Caki2 (cell line): ENCODE measurements around the gene MMP24OS. TPM values are rescaled to one million over a fixed set of nuclear protein-coding genes. Genes with fewer than 3 reads are reported as not detected.

ENCODE experiments used
- DNase-seq: peaks from one replicate; pipeline ENCODE4 v3.0.0-alpha.2; 2015; ENCODE audit warnings: low read depth
- in situ Hi-C: cut with HindIII; loops from 2 replicates; pipeline ENCODE4 v1.10.0; 2016; ENCODE audit warnings: low sequenced_read_pairs, low pct_unique_long_range_greater_than_20kb, mixed read lengths
- total RNA-seq: library from RNA; depleted of rRNA; stranded (reverse); fragments of >200 nt; shearing (Covaris generic); gene quantifications from 2 replicates; pipeline ENCODE4 v1.2.3, GENCODE V29; 2014; ENCODE audit warnings: low replicate concordance

Gene MMP24OS
- total RNA-seq, 1 experiment from 2014 or later: 9.0 TPM

- DNase-seq: peak; percentile 69
- in situ Hi-C loops: no loop called here
Measured at GRCh38 chr20:35311409-35311808, 33.5 kb upstream of the MMP24OS start.

GRCh38 chr20:35307666-35308653, 30.0 kb upstream of the MMP24OS start:
- DNase-seq: peak; percentile 78
- in situ Hi-C loops: no loop called here

GRCh38 chr20:35306931-35307517, 29.1 kb upstream of the MMP24OS start:
- in situ Hi-C loops: no loop called here
- peak; percentile 66 for DNase-seq

- in situ Hi-C loops: no loop called here
- DNase-seq: peak; percentile 97
Measured at GRCh38 chr20:35305682-35306556, 28.0 kb upstream of the MMP24OS start.

GRCh38 chr20:35304956-35305355, 27.0 kb upstream of the MMP24OS start:
- in situ Hi-C loops: no loop called here
- no peak for DNase-seq

- peak; percentile 89 for DNase-seq
- in situ Hi-C loops: no loop called here
Measured at GRCh38 chr20:35303735-35304491, 26.0 kb upstream of the MMP24OS start.

- in situ Hi-C loops: no loop called here
Measured at GRCh38 chr20:35303382-35303734, 25.4 kb upstream of the MMP24OS start.

GRCh38 chr20:35302421-35303335, 24.8 kb upstream of the MMP24OS start:
- in situ Hi-C loops: no loop called here
- peak; percentile 76 for DNase-seq

More at GRCh38 chr20:35303382-35303734, 25.4 kb upstream of the MMP24OS start:
- DNase-seq: no peak

- in situ Hi-C loops: no loop called here
- DNase-seq: no peak
Measured at GRCh38 chr20:35301426-35301825, 23.5 kb upstream of the MMP24OS start.

GRCh38 chr20:35300469-35301262, 22.7 kb upstream of the MMP24OS start:
- in situ Hi-C loops: no loop called here
- DNase-seq: no peak

GRCh38 chr20:35299780-35300179, 21.9 kb upstream of the MMP24OS start:
- no peak for DNase-seq
- in situ Hi-C loops: no loop called here

GRCh38 chr20:35298264-35298663, 20.3 kb upstream of the MMP24OS start:
- in situ Hi-C loops: no loop called here
- DNase-seq: no peak

GRCh38 chr20:35297740-35298139, 19.8 kb upstream of the MMP24OS start:
- in situ Hi-C loops: no loop called here

GRCh38 chr20:35297155-35297554, 19.2 kb upstream of the MMP24OS start:
- DNase-seq: peak; percentile 50
- in situ Hi-C loops: no loop called here

More at GRCh38 chr20:35297740-35298139, 19.8 kb upstream of the MMP24OS start:
- no peak for DNase-seq

GRCh38 chr20:35296101-35296554, 18.2 kb upstream of the MMP24OS start:
- in situ Hi-C loops: no loop called here

GRCh38 chr20:35295674-35296073, 17.8 kb upstream of the MMP24OS start:
- DNase-seq: no peak
- in situ Hi-C loops: no loop called here

More at GRCh38 chr20:35296101-35296554, 18.2 kb upstream of the MMP24OS start:
- no peak for DNase-seq
